Measurements from ENCODE around the gene IPO4. TPM values are rescaled to one million over a fixed set of nuclear protein-coding genes. Genes with fewer than 3 reads are reported as not detected.

IPO4 gene
- total and polyA plus RNA-seq, 9 of the 15 experiments (the other 6 are each of a cell fraction or from before 2014, with no cell fraction given), result 7.3 to 122 (median 31.8) TPM

- peak; percentile 86 for TF ChIP-seq PRDM10 (IDR thresholded peaks at IDR 0.05; ENCODE audit: partially characterized antibody)
- TF ChIP-seq ZBTB7A (IDR thresholded peaks at IDR 0.05; ENCODE audit: borderline replicate concordance, control insufficient read depth, low read depth, low read length), result peak; percentile 34; the same call in 1 of the 2 replicates
- no peak for TF ChIP-seq SLC30A9 (CRISPR knock-in tag; IDR thresholded peaks at IDR 0.05)
- TF ChIP-seq HMBOX1 (IDR thresholded peaks at IDR 0.05), result peak; percentile 52
- TF ChIP-seq DNMT1 (IDR thresholded peaks at IDR 0.05), result no peak
- TF ChIP-seq ATF4 (CRISPR knock-in tag; IDR thresholded peaks at IDR 0.05), result no peak
- no peak for TF ChIP-seq NBN (IDR thresholded peaks at IDR 0.05; ENCODE audit: low read depth)
- no peak for TF ChIP-seq ZBTB5 (IDR thresholded peaks at IDR 0.05)
Observed at GRCh38 chr14:24231263-24232120, 42.9 kb upstream of the IPO4 start (continued).
